WI38 (cell line): Measurements from ENCODE around the gene GRIA3.

Experiments
- H3K4me3 ChIP-seq: 2 replicates; pipeline ENCODE4 v1.5.1; 2011; ENCODE audit warnings: low read depth, mild to moderate bottlenecking, control low read depth, low read length
- CTCF ChIP-seq: IDR thresholded peaks from 2 replicates; pipeline ENCODE4 v1.5.1; 2012; ENCODE audit warnings: low read depth, mild to moderate bottlenecking, control low read depth, low read length

Gene GRIA3

GRCh38 chrX:123331859-123332258 lies 147.8 kb downstream of the GRIA3 start:
- no peak for TF ChIP-seq CTCF
- H3K4me3 ChIP-seq, result no peak overlapping the region

GRCh38 chrX:123336666-123337065 lies 152.6 kb downstream of the GRIA3 start:
- no peak for TF ChIP-seq CTCF
- no peak overlapping the region for H3K4me3 ChIP-seq

- no peak for TF ChIP-seq CTCF
- H3K4me3 ChIP-seq, result no peak overlapping the region
These were observed 154.0 kb downstream of the GRIA3 start for GRCh38 chrX:123337886-123338639.

GRCh38 chrX:123339221-123339905 lies 155.3 kb downstream of the GRIA3 start:
- H3K4me3 ChIP-seq, result no peak overlapping the region
- no peak for TF ChIP-seq CTCF

GRCh38 chrX:123340696-123341095 lies 156.6 kb downstream of the GRIA3 start:
- TF ChIP-seq CTCF, result no peak
- no peak overlapping the region for H3K4me3 ChIP-seq

- H3K4me3 ChIP-seq, result no peak overlapping the region
- no peak for TF ChIP-seq CTCF
These were observed 164.4 kb downstream of the GRIA3 start for GRCh38 chrX:123348468-123348867.

DNA sequence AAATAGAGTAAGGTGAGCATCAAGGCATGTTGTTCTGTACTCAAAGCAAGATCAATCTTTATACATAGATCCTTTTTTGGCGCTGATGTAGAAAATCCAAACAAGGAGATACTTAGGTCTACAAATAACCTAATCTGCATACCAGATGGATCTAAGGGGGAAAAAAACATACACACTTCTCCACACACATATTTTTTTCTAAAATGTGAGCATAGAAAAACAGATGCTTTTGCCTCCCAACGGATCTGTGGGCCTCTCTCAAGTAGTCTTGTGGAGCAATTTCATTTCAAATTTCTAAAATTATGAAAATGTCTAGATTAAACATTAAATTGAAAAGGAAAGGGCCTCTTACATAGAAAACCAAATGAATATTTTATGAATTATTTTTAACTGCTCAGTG lies 166.1 kb downstream of the GRIA3 start:
- no peak for TF ChIP-seq CTCF

More for the DNA sequence above, 166.1 kb downstream of the GRIA3 start:
- no peak overlapping the region for H3K4me3 ChIP-seq
